ENCODE results near the gene CAPN7. TPM values are rescaled to one million over a fixed set of nuclear protein-coding genes. Genes with fewer than 3 reads are reported as not detected.
A peak's percentile ranks its signal among the peaks of the same experiment; 100 is the strongest.

Gene CAPN7
- total RNA-seq, 1 donor from 2014 or later: 16.1 TPM

- H3K4me3 ChIP-seq (ENCODE audit: low read depth, low read length): no peak overlapping the region
- TF ChIP-seq CTCF (conservative IDR thresholded peaks at IDR 0.05; ENCODE audit: low read depth, low read length): no peak
- no peak for DNase-seq (ENCODE audit: low read depth)
Observed at GRCh38 chr3:15265655-15266509, 59.8 kb downstream of the CAPN7 start.

GRCh38 chr3:15266510-15267376 is 60.7 kb downstream of the CAPN7 start:
- TF ChIP-seq CTCF (conservative IDR thresholded peaks at IDR 0.05; ENCODE audit: low read depth, low read length): no peak
- DNase-seq (ENCODE audit: low read depth): no peak
- H3K4me3 ChIP-seq (ENCODE audit: low read depth, low read length): no peak overlapping the region

- H3K4me3 ChIP-seq (ENCODE audit: low read depth, low read length): no peak overlapping the region
- no peak for DNase-seq (ENCODE audit: low read depth)
- no peak for TF ChIP-seq CTCF (conservative IDR thresholded peaks at IDR 0.05; ENCODE audit: low read depth, low read length)
Observed at GRCh38 chr3:15267502-15267901, 61.5 kb downstream of the CAPN7 start.

GRCh38 chr3:15268033-15268631 is 62.1 kb downstream of the CAPN7 start:
- no peak overlapping the region for H3K4me3 ChIP-seq (ENCODE audit: low read depth, low read length)
- peak; percentile 18 for DNase-seq (ENCODE audit: low read depth)
- peak; percentile 99 for TF ChIP-seq CTCF (conservative IDR thresholded peaks at IDR 0.05; ENCODE audit: low read depth, low read length)

- no peak for TF ChIP-seq CTCF (conservative IDR thresholded peaks at IDR 0.05; ENCODE audit: low read depth, low read length)
- no peak overlapping the region for H3K4me3 ChIP-seq (ENCODE audit: low read depth, low read length)
Observed at GRCh38 chr3:15269091-15269989, 63.3 kb downstream of the CAPN7 start.

GRCh38 chr3:15271030-15271429 is 65.0 kb downstream of the CAPN7 start:
- no peak for TF ChIP-seq CTCF (conservative IDR thresholded peaks at IDR 0.05; ENCODE audit: low read depth, low read length)
- H3K4me3 ChIP-seq (ENCODE audit: low read depth, low read length): no peak overlapping the region
- no peak for DNase-seq (ENCODE audit: low read depth)

More at GRCh38 chr3:15269091-15269989, 63.3 kb downstream of the CAPN7 start:
- peak; percentile 25 for DNase-seq (ENCODE audit: low read depth)
